ENCODE measurements around the gene EIF4E1B. TPM values are rescaled to one million over a fixed set of nuclear protein-coding genes. Genes with fewer than 3 reads are reported as not detected.

EIF4E1B gene
- total RNA-seq, 4 donors from 2014 or later, result not detected

- H3K27me3 ChIP-seq, result peaks cover 0 to 41% of the 10 kb centered on the region in 2 donors
- H3K36me3 ChIP-seq, result no peaks in the 10 kb centered on the region
- no peaks in the 10 kb centered on the region for H3K9me3 ChIP-seq
- 61 to 69% methylated on average over 4 of the region's 4 CpGs for WGBS, 2 donors
- no peak overlapping the region for H3K27ac ChIP-seq
- TF ChIP-seq CTCF (IDR thresholded peaks at IDR 0.05) (no peak), EP300 (IDR thresholded peaks at IDR 0.05) (no peak), POLR2A (IDR thresholded peaks at IDR 0.05) (no peak)
- no peaks in the 10 kb centered on the region for H3K4me1 ChIP-seq
- DNase-seq (ENCODE audit: low spot score in 2 of 2), result no peak
- H3K4me3 ChIP-seq, result no peak overlapping the region
Observed at GRCh38 chr5:176671399-176671798, 40.9 kb downstream of the EIF4E1B start.

- H3K4me1 ChIP-seq, result no peaks in the 10 kb centered on the region
- TF ChIP-seq POLR2A (IDR thresholded peaks at IDR 0.05), result no peak
- no peak for TF ChIP-seq CTCF (IDR thresholded peaks at IDR 0.05)
- no peak for TF ChIP-seq EP300 (IDR thresholded peaks at IDR 0.05)
- no peaks in the 10 kb centered on the region for H3K9me3 ChIP-seq
- H3K27ac ChIP-seq, result no peak overlapping the region
- H3K4me3 ChIP-seq, result no peak overlapping the region
- H3K27me3 ChIP-seq, result peaks cover 0 to 41% of the 10 kb centered on the region in 2 donors
- 46 to 47% methylated on average over 18 of the region's 18 CpGs for WGBS, 2 donors
- H3K36me3 ChIP-seq, result no peaks in the 10 kb centered on the region
- DNase-seq (ENCODE audit: low spot score in 2 of 2), result no peak
Observed at GRCh38 chr5:176671890-176672747, 41.6 kb downstream of the EIF4E1B start.

GRCh38 chr5:176673651-176674583, 43.4 kb downstream of the EIF4E1B start:
- Histone ChIP-seq H3K36me3 (no peaks in the 10 kb centered on the region), H3K27me3 (peaks cover 0 to 48% of the 10 kb centered on the region in 2 donors)

GRCh38 chr5:176674799-176675198, 44.3 kb downstream of the EIF4E1B start:
- Histone ChIP-seq H3K4me3 (no peak overlapping the region), H3K27me3 (peaks cover 0 to 57% of the 10 kb centered on the region in 2 donors), H3K9me3 (no peaks in the 10 kb centered on the region), H3K27ac (no peak overlapping the region), H3K4me1 (peaks cover 0 to 2% (median 0%) of the 10 kb centered on the region in 4 donors), H3K36me3 (no peaks in the 10 kb centered on the region)
- TF ChIP-seq CTCF (IDR thresholded peaks at IDR 0.05) (no peak), POLR2A (IDR thresholded peaks at IDR 0.05) (no peak), EP300 (IDR thresholded peaks at IDR 0.05) (no peak)
- 81% methylated on average over 17 of the region's 17 CpGs for WGBS, 2 donors
- no peak for DNase-seq (ENCODE audit: low spot score in 2 of 2)

More at GRCh38 chr5:176673651-176674583, 43.4 kb downstream of the EIF4E1B start:
- WGBS, 2 donors, result 83 to 85% methylated on average over 17 to 18 of the region's 18 CpGs
- TF ChIP-seq POLR2A (IDR thresholded peaks at IDR 0.05), result no peak
- no peak for TF ChIP-seq CTCF (IDR thresholded peaks at IDR 0.05)
- TF ChIP-seq EP300 (IDR thresholded peaks at IDR 0.05), result no peak
- H3K4me3 ChIP-seq, result no peak overlapping the region
- H3K27ac ChIP-seq, result no peak overlapping the region
- no peaks in the 10 kb centered on the region for H3K4me1 ChIP-seq
- DNase-seq (ENCODE audit: low spot score in 2 of 2), result no peak
- H3K9me3 ChIP-seq, result no peaks in the 10 kb centered on the region

Measured in tibial nerve (tissue), 4 donors.